A673 (cell line): Measurements from ENCODE around the gene POU4F3.

Experiments used
- CTCF ChIP-seq: fragments of 300-800, 200-600 bp; sonication (generic); conservative IDR thresholded peaks from 2 replicates; pipeline ENCODE4 v1.5.1; 2017; ENCODE audit warnings: low read depth, mild to moderate bottlenecking, antibody characterized with exemption, low read length, moderate library complexity, mixed read lengths
- EZH2 ChIP-seq: fragments of 200-600 bp; sonication (generic); IDR thresholded peaks from 2 replicates; pipeline ENCODE4 v1.6.1; 2017; ENCODE audit warnings: borderline replicate concordance, low read depth, mild to moderate bottlenecking, mixed read lengths, antibody characterized with exemption, low read length; ENCODE audit not compliant: poor library complexity, severe bottlenecking

GRCh38 chr5:146341854-146342253 is 3.2 kb downstream of the POU4F3 start:
- TF ChIP-seq CTCF, result no peak
- TF ChIP-seq EZH2, result no peak
